ENCODE results near the gene HOMER2. TPM values are rescaled to one million over a fixed set of nuclear protein-coding genes. Genes with fewer than 3 reads are reported as not detected.

The HOMER2 gene
- total RNA-seq, 1 donor from 2014 or later, result 75.3 TPM

- Histone ChIP-seq H3K36me3 (ENCODE audit: control insufficient read depth, insufficient read depth, low read length) (peaks cover 7% of the 10 kb centered on the region), H3K4me3 (ENCODE audit: low read depth, low read length) (no peak overlapping the region), H3K27me3 (ENCODE audit: control insufficient read depth, insufficient read depth, low read length) (no peaks in the 10 kb centered on the region)
- no peak for TF ChIP-seq CTCF (IDR thresholded peaks at IDR 0.05; ENCODE audit: insufficient read depth, low read length, severe bottlenecking)
- FAIRE-seq, result no peak
- DNase-seq (ENCODE audit: low read depth), result no peak
These were observed 109.0 kb downstream of the HOMER2 start for GRCh38 chr15:82843566-82843965.

GRCh38 chr15:82840166-82840565 is 112.4 kb downstream of the HOMER2 start:
- no peak for TF ChIP-seq CTCF (IDR thresholded peaks at IDR 0.05; ENCODE audit: insufficient read depth, low read length, severe bottlenecking)
- H3K27me3 ChIP-seq (ENCODE audit: control insufficient read depth, insufficient read depth, low read length), result no peaks in the 10 kb centered on the region
- FAIRE-seq (no peak), DNase-seq (ENCODE audit: low read depth) (no peak)
- H3K36me3 ChIP-seq (ENCODE audit: control insufficient read depth, insufficient read depth, low read length), result peaks cover 22% of the 10 kb centered on the region
- no peak overlapping the region for H3K4me3 ChIP-seq (ENCODE audit: low read depth, low read length)

GRCh38 chr15:82839136-82839535 is 113.4 kb downstream of the HOMER2 start:
- Histone ChIP-seq H3K27me3 (ENCODE audit: control insufficient read depth, insufficient read depth, low read length) (no peaks in the 10 kb centered on the region), H3K4me3 (ENCODE audit: low read depth, low read length) (no peak overlapping the region), H3K36me3 (ENCODE audit: control insufficient read depth, insufficient read depth, low read length) (peaks cover 26% of the 10 kb centered on the region)
- TF ChIP-seq CTCF (IDR thresholded peaks at IDR 0.05; ENCODE audit: insufficient read depth, low read length, severe bottlenecking), result no peak
- FAIRE-seq (no peak), DNase-seq (ENCODE audit: low read depth) (no peak)

- Histone ChIP-seq H3K27me3 (ENCODE audit: control insufficient read depth, insufficient read depth, low read length) (no peaks in the 10 kb centered on the region), H3K36me3 (ENCODE audit: control insufficient read depth, insufficient read depth, low read length) (peaks cover 28% of the 10 kb centered on the region), H3K4me3 (ENCODE audit: low read depth, low read length) (no peak overlapping the region)
- DNase-seq (ENCODE audit: low read depth) (no peak), FAIRE-seq (no peak)
- no peak for TF ChIP-seq CTCF (IDR thresholded peaks at IDR 0.05; ENCODE audit: insufficient read depth, low read length, severe bottlenecking)
These were observed 114.3 kb downstream of the HOMER2 start for GRCh38 chr15:82838096-82838735.

GRCh38 chr15:82835391-82835917 is 117.1 kb downstream of the HOMER2 start:
- peaks cover 31% of the 10 kb centered on the region for H3K36me3 ChIP-seq (ENCODE audit: control insufficient read depth, insufficient read depth, low read length)
- no peaks in the 10 kb centered on the region for H3K27me3 ChIP-seq (ENCODE audit: control insufficient read depth, insufficient read depth, low read length)
- DNase-seq (ENCODE audit: low read depth), result no peak
- TF ChIP-seq CTCF (IDR thresholded peaks at IDR 0.05; ENCODE audit: insufficient read depth, low read length, severe bottlenecking), result no peak
- FAIRE-seq, result no peak
- H3K4me3 ChIP-seq (ENCODE audit: low read depth, low read length), result no peak overlapping the region

GRCh38 chr15:82833362-82833682 is 119.2 kb downstream of the HOMER2 start:
- DNase-seq (ENCODE audit: low read depth), result no peak

More at GRCh38 chr15:82833362-82833682, 119.2 kb downstream of the HOMER2 start:
- peaks cover 30% of the 10 kb centered on the region for H3K36me3 ChIP-seq (ENCODE audit: control insufficient read depth, insufficient read depth, low read length)
- H3K4me3 ChIP-seq (ENCODE audit: low read depth, low read length), result no peak overlapping the region
- TF ChIP-seq CTCF (IDR thresholded peaks at IDR 0.05; ENCODE audit: insufficient read depth, low read length, severe bottlenecking), result no peak
- no peaks in the 10 kb centered on the region for H3K27me3 ChIP-seq (ENCODE audit: control insufficient read depth, insufficient read depth, low read length)
- FAIRE-seq, result no peak
